GM19467 (cell line): ENCODE results near the gene RIMKLB.
"Not testable (repeated sequence)": the region's sequence is repeated elsewhere in the genome, so short reads cannot be mapped to it uniquely, and the experiment has no call there.

Source experiments
- ATAC-seq: cut with Tn5 transposase; IDR thresholded peaks from one replicate; pipeline ENCODE4 v1.9.1; 2021; ENCODE audit warnings: mild to moderate bottlenecking, moderate library complexity; ENCODE audit not compliant: unreplicated experiment

RIMKLB gene

DNA sequence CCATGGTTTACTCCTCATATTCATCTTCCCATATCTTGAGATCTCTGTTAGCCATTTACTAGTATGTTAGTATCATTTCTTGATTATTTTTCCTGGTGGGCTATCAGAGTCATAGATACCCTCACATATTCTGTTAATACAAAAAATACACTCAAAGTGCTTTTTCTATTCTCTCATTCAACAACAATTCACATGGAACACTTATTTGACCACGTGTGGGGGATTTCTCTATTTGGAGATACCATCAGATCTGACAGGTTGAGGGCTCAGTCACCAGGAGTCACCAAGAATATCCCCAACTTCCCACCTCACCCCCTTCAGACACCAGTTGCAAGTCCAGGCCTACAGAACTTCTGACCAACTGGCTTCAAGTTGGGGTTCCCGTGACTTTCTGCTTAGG is 72.7 kb downstream of the RIMKLB start:
- ATAC-seq: no peak

DNA sequence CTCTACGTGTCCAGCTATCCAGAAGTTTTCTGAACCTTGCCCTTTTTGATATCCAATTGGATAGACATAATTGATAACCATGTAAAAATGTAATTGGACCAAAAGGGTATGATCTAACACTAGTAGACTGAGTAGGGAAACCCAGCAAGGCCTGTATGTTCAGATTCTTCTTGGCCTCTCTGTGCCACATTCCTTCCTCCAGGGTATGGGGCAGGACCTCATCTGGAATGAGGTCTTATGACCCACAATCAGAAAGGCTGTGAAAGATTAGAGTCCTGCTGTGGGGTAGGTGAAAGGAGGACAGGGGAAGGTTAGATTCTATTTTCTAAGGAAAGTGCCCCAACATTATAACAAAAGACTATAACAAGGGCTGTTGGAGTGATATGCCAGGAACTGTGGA is 73.3 kb downstream of the RIMKLB start:
- no peak for ATAC-seq

DNA sequence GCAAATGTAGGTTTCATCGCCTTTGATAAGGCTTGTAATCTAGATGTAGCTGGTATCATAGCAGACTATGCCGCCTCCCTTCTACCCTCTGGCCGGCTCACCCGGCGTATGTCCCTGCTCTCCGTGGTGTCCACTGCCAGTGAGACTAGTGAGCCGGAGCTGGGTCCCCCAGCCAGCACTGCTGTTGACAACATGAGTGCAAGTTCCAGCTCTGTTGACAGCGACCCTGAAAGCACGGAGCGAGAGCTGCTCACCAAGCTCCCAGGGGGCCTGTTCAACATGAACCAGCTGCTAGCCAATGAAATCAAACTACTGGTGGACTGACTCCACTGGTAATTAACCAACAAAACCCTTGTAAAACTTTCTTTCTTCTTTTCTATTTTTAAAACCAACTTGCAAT is 75.7 kb downstream of the RIMKLB start:
- no peak for ATAC-seq

DNA sequence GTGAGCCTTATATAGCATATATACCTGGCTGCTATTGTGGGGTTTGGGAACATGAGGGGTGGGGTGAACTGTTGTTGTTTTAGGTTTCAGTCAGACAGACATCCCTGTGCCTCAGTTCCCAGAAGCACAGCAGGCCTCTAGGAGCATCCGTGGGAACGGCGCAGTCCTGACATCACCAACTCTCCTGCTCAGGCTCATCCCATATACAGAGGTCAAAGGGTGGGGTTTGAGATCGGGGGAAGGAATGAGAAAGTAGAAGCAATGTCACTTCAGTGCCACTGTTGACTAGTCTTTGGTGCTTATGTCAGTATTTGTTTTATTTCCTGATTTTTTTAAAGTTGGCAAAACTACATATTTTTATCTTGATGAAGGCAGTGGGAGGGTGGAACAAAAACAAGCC is 81.5 kb downstream of the RIMKLB start:
- ATAC-seq: no peak

DNA sequence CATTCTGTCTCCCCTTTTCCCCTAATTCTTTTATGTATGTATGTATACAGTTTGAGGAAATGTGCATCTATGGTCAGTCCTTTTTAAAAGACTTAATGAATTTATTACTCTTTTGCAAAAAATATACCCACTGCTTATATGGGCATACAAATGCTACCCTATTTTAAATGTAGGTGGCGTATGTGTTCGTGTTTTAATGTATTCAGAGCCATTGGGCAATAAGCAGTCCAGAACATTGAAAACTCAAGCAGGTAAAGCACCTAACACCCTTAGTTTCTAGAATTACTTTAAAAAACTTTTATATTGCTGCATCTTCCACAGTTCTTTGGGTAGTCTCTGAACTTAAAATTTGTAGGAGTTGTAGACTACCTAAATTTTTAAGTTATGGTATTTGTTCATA is 82.1 kb downstream of the RIMKLB start:
- no peak for ATAC-seq

DNA sequence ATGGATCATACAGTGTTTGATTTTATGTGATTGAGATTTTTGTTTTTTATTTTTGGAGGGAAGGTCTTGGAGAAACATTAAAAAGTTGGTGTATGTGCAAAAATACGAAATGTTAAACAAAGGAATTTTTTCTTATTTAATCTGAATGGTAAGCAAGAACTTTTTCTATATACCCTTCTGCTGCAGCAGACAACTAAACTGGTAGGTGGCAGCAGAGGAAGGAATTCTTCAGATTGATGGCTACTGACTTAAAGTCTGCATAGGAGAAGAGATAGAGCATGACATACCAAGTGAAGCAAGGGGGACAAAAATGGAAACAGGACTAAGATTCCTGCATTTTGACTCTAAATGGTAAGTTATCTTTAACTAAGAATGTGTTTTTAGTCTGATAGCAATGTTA is 82.6 kb downstream of the RIMKLB start:
- ATAC-seq: no peak

DNA sequence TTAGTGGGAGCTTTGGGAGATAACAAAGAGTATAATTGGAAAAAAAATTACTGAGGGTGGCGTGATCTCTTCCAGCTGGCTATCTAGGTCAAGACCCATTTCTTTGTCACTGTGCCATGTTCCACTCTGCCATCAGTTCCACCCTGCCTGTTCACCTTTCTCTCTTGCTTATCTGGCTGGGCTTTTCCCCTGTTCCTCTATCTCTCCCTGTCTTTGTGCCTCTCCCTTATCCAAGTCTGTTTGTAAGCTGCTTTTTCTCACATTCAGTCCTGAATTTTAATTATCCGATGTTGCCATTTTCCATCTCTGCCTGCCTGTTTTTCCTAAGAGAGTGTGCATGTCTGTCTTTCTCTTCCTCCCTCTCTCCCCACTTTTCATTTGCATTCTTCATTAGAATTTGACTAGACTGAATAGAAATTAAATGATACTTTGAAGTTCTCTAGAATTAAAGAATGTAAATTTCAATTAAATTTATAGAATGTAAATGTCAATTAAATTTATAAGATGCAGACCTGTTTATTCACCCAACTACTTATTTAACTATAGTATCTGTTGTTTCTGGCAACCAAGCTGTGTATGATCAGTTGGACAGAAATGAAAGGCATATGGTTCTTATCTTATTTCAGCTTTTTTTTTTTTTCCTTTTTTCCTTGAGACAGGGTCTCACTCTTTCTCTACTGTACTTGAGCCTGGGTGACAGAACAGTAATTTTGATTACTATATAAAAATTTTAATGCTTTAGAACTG is 83.8 kb downstream of the RIMKLB start:
- ATAC-seq: no peak

DNA sequence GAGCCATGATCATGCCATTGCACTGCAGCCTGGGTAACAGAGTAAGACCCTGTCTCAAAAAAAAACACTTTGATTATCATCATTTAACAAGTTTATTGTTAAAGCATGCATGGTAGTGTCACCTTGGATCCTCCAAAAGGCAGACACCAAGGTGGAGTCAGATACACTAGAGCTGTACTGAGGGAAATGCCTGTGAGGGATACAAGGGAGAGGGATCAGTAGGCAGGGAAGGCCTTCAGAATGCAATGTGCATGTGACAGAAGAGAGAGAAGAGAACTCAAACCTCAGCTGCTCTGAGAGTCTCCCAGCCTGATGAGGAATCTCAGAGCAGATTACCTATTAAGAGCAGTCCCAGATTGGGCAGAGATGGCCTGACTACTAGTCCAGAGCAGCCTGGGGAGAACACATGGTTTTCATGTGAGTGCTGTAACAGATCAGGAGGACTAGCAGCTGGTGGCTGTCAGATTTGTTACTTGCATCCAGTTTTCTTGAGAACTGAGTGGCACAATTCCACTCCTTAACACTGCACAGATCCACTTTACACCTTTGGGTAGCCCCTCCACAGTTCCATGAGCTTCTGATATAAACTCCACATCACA is 86.6 kb downstream of the RIMKLB start:
- ATAC-seq: no peak

DNA sequence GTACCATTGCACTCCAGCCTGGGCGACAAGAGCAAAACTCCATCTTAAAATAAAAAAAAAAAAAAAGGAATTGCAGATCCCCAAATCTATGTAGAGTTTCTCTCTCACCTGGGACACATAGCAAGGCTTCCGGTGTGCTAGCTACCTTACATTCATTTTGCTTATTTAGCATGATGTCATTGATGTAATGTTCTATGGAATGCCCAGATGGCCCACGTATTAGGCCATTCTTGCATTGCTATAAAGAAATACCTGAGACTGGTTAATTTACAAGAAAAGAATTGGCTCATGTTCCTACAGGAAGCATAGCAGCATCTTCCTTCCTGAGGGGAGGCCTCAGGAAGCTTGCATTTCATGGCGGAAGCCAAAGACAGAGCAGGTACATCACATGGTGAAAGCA is 87.7 kb downstream of the RIMKLB start:
- no peak for ATAC-seq

DNA sequence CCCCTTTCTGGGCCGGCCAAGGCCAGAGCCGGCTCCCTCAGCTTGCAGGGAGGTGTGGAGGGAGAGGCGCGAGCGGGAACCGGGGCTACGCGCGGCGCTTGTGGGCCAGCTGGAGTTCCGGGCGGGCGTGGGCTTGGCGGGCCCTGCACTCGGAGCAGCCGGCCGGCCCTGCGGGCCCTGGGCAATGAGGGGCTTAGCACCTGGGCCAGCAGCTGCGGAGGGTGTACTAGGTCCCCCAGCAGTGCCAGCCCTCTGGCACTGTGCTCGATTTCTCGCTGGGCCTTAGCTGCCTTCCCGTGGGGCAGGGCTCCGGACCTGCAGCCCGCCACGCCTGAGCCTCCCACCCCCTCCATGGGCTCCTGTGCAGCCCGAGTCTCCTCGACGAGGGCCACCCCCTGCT is 89.4 kb downstream of the RIMKLB start:
- not testable (repeated sequence) for ATAC-seq

DNA sequence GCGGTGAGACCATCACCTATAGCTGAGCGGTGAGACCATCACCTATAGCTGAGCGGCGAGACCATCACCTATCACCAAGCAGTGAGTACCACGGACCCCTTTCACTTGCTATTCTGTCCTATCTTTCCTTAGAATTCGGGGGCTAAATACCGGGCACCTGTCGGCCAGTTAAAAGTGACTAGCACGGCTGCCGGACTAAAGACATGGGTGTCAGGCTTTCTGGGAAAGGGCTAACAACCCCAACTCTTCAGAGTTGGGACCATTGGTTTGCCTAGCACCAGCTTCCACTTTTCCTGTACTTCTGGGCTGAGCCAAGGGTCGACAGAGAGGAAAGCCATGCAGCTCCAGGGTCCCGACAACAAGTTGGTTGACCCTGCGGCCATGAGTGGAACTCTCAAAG is 90.9 kb downstream of the RIMKLB start:
- ATAC-seq: not testable (repeated sequence)

DNA sequence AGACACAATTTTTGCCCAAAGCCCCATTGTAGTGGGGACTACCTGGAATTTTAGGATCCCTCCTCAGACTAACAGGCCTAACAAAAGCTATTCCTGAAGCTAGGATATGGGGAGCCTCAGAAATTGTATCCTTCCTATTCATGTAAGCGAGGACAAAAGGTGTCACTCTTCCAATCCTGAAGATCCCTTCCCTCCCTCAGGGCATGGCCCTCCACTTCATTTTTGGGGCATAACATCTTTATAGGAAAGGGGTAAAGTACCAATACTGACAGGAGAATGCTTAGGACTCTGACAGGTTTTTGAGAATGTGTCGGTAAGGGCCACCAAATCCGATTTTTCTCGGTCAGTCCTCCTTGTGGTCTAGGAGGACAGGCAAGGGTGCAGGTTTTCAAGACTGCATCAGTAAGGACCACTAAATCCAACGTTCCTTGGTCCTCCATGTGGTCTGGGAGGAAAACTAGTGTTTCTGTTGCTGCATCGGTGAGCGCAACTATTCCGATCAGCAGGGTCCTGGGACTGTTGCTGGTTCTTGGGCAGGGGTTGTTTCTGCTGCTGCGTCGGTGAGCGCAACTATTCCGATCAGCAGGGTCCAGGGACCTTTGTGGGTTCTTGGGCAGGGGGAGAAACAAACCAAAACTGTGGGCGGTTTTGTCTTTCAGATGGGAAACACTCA is 91.7 kb downstream of the RIMKLB start:
- ATAC-seq: not testable (repeated sequence)

DNA sequence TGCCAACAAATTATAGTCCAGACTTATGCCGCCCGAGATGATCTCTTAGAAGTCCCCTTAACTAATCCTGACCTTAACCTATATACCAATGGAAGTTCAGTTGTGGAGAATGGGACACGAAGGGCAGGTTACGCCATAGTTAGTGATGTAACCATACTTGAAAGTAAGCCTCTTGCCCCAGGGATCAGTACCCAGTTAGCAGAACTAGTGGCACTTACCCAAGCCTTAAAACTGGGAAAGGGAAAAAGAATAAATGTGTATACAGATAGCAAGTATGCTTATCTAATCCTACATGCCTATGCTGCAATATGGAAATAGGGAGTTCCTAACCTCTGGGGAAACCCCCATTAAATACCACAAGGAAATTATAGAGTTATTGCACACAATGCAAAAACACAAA is 95.4 kb downstream of the RIMKLB start:
- not testable (repeated sequence) for ATAC-seq

DNA sequence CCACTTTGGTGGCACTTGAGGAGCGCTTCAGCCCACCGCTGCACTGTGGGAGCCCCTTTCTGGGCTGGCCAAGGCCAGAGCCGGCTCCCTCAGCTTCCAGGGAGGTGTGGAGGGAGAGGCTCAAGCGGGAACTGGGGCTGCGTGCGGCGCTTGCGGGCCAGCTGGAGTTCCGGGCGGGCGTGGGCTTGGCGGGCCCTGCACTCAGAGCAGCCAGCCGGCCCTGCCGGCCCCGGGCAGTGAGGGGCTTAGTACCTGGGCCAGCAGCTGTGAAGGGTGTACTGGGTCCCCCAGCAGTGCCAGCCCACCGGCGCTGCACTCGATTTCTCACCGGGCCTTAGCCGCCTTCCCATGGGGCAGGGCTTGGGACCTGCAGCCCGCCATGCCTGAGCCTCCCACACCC is 96.8 kb downstream of the RIMKLB start:
- ATAC-seq: not testable (repeated sequence)

DNA sequence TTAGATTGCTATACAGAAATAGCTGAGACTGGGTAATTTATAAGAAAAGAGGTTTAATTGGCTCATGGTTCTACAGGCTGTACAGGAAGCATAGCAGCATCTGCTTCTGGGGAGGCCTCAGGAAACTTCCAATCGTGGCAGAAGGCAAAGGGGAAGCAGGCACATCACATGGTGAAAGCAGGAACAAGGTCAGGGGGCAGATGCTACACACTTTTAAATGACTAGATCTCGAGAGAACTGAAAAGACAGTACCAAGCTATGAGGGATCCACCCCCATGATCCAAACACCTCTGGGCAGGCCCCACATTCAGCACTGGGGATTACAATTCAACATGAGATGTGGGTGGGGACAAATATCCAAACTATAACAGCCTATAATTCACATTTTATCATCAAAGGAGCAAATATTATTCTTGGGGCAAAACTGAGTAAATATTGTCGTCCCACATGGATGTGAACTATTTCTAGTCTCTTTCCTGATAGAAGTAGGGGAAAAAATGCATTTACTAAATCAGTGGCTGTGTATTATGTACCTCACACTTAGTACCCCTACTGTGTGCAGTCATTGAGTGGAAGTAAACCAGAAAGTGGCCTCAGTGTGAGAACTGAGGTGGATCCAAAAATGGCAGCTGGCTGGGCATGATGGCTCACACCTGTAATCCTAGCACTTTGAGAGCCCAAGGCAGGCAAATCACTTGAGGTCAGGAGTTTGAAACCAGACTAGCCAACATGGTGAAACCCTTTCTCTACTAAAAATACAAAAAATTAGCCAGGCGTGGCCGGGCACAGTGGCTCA is 99.2 kb downstream of the RIMKLB start:
- no peak for ATAC-seq

DNA sequence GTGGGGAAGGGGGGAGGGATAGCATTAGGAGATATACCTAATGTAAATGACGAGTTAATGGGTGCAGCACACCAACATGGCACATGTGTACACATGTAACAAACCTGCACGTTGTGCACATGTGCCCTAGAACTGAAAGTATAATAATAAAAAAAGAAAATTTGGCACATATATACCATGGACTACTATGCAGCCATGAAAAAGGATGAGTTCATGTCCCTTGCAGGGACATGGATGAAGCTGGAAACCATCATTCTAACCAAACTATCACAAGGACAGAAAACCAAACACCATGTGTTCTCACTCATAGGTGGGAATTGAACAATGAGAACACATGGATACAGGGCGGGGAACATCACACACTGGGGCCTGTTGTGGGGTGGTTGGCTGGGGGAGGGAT is 103.4 kb downstream of the RIMKLB start:
- ATAC-seq: not testable (repeated sequence)

DNA sequence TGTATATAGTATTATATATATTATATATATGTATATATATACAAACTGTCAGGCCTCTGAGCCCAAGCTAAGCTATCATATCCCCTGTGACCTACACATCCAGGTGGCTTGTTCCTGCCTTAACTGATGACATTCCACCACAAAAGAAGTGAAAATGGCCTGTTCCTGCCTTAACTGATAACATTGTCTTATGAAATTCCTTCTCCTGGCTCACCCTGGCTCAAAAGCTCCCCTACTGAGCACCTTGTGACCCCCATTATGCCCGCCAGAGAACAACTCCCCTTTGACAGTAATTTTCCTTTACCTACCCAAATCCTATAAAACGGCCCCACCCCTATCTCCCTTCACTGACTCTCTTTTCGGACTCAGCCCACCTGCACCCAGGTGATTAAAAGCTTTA is 107.0 kb downstream of the RIMKLB start:
- not testable (repeated sequence) for ATAC-seq

DNA sequence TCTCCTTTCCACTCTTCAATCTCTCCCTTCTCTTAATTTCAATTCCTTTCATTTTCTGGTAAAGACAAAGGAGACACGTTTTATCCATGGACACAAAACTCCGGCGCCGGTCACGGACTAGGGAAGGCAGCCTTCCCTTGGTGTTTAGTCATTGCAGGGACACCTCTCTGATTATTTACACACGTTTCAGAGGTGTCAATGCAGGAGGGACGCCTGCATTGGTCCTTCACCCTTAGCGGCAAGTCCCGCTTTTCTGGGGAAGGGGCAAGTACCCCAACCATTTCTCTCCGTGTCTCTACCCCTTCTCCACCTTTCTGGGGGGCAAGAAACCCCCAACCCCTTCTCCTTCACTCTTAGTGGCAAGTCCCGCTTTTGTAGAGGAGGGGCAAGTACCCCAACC is 107.7 kb downstream of the RIMKLB start:
- ATAC-seq: not testable (repeated sequence)

DNA sequence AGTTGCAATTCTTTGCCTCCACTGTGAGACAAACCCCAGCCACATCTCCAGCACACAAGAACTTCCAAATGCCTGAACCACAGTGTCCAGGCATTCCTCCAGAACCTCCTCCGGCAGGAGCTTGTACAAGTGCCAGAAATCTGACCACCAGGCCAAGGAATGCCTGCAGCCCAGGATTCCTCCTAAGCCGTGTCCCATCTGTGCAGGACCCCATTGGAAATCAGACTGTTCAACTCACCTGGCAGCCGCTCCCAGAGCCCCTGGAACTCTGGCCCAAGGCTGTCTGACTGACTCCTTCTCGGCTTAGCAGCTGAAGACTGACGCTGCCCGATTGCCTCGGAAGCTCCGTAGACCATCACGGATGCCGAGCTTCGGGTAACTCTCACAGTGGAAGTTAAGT is 109.3 kb downstream of the RIMKLB start:
- ATAC-seq: not testable (repeated sequence)

DNA sequence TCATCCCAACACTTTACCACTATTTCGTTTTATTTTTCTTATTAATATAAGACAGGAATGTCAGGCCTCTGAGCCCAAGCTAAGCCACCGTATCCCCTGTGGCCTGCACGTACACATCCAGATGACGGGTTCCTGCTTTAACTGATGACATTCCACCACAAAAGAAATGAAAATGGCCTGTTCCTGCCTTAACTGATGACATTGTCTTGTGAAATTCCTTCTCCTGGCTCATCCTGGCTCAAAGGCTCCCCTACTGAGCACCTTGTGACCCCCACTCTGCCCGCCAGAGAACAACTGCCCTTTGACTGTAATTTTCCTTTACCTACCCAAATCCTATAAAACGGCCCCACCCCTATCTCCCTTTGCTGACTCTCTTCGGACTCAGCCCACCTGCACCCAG is 112.3 kb downstream of the RIMKLB start:
- not testable (repeated sequence) for ATAC-seq

DNA sequence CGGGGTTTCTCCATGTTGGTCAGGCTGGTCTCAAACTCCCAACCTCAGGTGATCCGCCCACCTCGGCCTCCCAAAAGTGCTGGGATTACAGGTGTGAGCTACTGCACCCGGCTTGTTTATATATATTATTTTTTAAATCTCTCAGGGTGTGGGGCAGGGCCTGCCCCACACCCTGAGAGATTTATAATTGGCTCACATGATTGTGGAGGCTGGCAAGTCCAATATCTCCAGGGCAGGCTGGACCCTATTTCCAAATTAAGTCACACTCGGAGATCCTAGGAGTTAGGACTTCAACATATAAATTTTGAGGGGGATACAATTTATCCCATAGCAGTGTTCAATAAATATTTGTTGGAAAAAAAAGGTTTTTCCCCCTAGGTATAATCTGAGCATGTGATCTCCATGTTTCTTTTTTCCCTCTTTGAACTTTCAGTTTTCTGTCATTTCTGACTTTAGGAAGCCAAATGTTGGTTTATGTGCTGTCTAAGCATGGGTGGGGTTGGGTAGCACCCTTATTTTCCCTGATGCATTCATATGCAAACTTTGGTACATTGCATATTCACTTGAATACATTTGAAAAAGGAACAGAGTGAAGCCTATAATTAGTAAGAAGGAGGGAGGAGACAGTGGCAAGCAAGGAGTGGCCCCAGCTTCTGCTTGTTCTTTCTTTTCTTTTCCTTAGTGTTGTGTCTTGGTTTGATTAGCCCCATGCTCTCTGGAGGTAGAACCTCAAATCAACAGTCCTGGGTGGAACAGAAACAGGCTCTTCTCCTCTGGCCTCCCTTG is 116.0 kb downstream of the RIMKLB start:
- ATAC-seq: no peak
